HG02610 (cell line): ENCODE results near the gene DPP6.

Experiments used
- ATAC-seq: cut with Tn5 transposase; IDR thresholded peaks from one replicate; pipeline ENCODE4 v1.9.1; 2021; ENCODE audit warnings: mild to moderate bottlenecking, moderate library complexity; ENCODE audit not compliant: unreplicated experiment

The DPP6 gene

DNA sequence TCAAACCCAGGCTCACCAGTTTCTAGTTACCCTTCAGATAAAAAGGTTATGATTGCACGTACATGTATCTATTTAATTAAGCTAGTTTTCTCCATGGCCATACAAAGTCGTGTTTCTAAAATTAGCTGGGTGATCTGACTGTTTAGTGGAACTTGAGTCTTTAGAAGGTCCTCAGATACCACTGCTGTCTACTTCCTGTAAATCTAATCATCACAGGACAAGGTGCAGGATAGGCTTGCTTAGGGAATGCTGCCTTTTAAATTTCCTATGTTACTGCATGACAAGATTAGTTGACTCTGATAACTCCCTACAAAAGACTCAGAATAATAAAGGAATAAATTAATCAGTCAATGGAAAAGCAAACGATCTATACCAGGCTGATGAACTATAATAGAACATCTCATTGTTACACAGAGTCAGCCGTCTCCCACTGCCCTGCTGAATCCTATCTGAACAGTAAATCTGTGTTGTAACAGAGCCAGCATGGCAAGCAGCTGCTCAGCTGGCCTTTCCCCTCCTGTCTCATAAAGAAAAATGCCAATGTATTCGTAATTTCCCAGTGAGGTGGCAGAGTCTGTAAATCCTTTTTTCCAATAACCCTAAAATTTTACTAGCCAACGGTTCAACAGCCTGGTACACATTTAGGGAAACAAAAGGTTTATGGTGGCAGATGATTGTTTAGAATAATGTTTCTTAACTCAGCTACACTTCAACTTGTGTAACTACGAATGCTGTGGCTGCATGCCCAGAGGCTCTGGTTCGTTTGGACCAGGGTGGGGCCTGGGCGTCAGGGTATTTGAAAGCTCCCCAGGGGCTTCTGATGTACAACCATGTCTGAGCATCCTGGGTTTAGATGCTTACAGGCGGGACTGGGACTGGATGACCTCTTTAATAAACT is 632.7 kb downstream of the DPP6 start:
- no peak for ATAC-seq

- ATAC-seq, result no peak
These were observed 633.3 kb downstream of the DPP6 start for GRCh38 chr7:154685564-154685901.

DNA sequence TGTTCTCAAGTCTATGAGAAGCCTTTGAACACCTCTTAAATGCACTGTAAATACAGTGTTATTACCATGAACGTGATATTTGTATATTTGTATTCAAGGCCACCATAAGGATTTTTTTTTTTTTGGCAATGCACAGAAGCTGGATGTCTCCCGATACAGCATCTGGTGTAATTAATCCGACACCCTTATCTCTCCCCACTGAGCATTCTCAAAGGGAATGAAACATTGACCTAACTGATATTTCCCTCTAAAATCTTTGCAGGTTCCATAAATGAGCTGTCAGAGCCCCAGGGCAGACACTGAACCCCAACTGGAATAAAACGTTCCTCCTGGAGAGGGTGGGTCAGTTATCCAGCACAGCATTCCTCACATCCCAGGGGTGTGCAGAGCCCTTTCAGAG is 634.1 kb downstream of the DPP6 start:
- no peak for ATAC-seq

GRCh38 chr7:154688952-154689351 is 636.8 kb downstream of the DPP6 start:
- no peak for ATAC-seq

DNA sequence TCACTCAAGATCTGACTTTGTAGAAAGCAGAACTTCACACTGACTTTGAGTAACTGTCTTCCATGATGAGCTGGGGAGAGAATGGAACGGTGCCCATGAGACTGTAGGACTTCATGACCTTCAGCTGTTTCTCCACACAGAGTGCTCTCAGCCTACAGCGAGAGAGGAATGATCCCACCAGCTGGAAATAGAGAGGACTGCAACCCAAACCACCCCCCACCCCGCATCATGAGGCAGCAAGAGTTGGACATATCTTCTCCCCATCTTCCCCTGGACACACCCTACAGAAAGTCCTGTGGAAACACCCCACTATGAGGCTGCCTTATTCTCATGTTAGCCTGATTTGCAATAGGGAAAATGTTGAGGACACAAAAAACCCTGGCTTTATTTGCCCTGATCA is 638.2 kb downstream of the DPP6 start:
- ATAC-seq, result no peak

DNA sequence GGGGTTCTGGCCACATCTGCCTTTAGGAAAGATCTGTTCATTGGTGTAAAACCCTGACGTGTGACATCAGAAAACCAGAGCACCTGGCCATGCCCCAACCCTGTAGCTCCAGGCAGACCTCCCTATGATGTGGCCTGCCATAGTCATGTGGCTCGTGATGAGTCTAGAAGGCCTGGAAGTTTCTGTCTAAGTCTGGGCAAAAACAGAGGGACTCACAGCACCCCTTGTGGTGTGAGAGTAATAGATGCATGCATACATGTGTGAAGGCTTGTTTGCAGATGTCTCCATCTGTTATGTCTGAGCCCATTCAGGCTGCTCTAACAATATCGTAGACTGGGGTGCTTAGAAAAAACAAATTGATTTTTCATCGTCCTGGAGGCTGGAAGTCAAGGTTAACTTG is 641.5 kb downstream of the DPP6 start:
- no peak for ATAC-seq

GRCh38 chr7:154695836-154696235 is 643.6 kb downstream of the DPP6 start:
- ATAC-seq, result no peak

DNA sequence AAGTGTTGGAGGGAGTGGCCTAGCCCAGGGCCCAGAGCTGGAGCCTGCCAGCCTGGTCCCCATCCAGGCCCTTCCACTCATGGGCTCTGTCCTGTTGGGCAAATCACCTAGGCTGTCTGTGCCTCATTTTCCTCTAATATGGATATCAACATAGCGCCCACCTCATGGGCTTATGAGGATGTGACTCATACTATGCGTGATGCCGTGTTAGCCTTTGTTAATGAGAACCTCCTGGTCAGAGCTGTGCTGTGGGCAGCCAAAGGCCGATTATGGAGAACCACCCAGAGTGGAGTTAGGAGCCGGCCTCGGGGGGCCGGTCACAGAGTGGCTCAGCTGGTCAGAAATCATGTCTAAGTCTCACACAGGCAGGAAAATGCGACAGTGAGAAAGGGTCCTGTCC is 644.4 kb downstream of the DPP6 start:
- ATAC-seq, result no peak

DNA sequence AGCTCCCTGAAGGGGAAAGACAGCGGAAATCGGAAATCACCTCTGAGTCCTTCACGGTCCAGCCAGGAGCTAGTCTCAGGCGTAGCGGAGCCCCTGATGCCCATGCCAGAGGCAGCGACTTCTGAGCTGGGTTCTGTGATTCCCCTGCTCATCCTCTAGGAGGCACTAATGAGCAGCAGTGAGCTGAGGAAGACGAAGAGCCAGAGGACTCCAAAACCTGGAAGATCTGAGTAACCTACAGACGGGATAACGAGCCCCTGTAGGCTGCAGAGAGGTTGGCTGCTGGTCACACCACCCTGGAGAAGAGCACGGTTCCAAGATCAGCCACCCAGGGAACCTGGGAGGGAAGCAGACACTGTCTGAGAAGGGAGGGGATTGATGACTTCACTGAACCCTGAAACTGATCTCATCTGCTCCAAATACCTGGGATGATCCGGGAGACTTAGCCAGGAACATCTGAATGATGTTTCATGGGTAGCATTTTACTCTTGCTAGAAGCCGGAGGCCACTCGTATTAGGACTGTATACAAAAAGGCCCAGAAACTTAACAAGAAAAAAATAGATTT is 646.6 kb downstream of the DPP6 start:
- no peak for ATAC-seq

DNA sequence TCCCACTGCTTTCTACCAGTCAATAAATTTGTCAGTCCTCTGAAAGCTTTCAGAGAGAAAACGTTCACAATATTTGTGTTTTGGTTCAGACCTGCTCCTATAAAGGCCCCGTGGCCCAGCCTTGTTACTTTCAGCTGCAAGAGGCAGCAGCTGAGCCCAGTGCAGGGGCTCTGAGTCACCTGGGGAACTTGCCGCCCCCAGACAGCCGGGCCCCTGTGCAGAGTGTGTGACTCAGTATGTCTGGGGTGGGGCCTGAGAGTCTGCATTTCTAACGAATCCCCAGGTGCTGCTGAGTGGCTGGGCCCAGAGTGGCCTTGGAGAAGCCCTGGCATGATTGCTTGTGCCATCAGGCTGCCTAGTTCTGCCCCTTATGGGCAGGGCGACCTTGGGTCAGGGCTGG is 647.2 kb downstream of the DPP6 start:
- no peak for ATAC-seq

GRCh38 chr7:154709840-154710520 is 657.8 kb downstream of the DPP6 start:
- ATAC-seq, result no peak

- no peak for ATAC-seq
These were observed 667.8 kb downstream of the DPP6 start for GRCh38 chr7:154720016-154720415.

DNA sequence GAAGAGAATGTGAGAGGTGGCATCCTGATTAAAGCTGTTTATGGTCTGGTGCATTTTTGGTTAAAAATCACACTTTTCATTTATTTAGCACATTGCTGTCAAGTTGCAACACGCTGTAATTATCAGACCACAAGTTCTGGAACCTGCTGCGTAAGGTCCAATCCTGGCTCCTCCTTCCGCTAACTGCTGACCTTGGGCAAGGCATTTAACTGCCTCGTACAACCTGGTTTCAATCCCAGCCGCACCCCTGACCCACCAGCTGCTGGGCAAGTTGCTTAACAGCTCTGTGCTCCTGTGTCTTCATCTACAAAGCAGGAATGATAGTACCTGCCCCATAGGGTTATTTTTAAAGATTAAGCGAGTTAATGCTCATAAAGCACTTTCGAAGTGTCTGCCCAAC is 668.9 kb downstream of the DPP6 start:
- no peak for ATAC-seq

DNA sequence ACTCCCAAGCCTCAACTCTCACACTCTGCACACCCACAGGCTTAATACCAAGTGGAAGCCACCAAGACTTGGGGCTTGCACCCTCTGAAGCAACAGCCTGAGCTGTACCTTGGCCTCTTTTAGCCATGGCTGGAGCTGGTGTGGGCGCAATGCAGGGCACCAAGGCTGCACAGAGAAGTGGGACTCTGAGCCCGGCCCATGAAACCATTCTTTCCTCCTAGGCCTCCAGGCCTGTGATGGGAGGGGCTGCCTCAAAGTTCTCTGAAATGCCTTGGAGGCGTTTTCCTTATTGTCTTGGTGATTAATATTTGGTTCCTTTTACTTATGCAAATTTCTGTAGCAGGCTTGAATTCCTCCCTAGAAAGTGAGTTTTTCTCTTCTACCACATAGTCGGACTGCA is 674.2 kb downstream of the DPP6 start:
- ATAC-seq, result no peak

DNA sequence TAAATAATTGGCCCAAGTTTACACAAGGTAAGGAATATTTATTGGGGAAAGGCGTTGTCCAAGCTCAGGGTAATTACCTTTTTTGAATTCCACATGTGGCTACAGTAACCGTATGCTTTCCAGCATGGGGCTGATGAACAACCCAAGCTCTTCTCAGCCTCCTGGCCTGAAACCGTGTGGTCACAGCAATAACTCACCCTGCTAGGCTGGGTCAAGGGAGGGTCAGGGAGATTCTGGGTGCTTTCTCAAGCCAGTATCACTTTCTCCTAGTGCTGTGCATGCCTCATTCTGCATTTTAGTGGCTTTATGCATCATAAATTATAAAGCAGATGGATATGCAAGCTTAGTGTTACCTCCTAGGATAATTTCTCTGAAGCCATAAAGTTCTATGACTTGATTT is 676.9 kb downstream of the DPP6 start:
- ATAC-seq, result no peak

- ATAC-seq, result no peak
These were observed 683.6 kb downstream of the DPP6 start for GRCh38 chr7:154735766-154736165.

DNA sequence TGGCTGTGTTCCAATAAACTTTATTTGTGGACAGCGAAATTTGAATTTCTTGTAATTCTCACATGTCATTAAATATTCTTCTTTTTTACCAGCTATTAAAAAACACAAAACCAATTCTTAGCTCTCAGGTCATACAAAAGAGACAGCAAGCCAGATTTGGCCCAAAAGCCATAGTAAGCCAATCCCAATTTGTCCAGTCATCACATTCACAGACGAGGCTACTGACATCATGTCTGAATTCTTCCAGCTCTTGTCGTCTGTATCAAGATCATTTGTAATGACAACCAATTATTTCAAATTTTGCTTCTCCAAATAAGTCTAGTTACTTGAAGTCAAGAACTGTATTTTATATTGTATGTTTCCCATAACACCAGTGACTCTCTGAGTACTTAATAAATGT is 684.2 kb downstream of the DPP6 start:
- ATAC-seq, result no peak

DNA sequence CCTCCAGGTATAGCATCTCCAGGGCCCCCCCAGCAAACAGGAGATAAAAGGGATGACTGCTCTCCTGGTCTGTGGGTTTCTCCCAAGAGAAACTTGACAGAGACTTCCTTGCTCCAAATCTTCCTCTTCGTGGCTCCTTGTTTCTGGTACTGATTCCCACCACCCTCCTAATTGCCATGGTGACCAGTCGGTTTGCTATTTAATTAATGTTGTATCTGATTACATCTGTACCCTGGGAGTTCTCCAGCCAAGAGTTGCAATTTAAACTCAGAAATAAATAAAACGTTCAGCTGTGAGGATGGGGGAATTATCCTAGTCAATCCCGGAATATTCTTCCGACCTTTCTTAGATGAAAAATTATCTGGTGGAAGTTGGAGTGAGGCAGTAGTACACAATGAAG is 686.0 kb downstream of the DPP6 start:
- ATAC-seq, result no peak

- ATAC-seq, result no peak
These were observed 688.9 kb downstream of the DPP6 start for GRCh38 chr7:154741131-154741530.

- no peak for ATAC-seq
These were observed 691.0 kb downstream of the DPP6 start for GRCh38 chr7:154743206-154743605.

DNA sequence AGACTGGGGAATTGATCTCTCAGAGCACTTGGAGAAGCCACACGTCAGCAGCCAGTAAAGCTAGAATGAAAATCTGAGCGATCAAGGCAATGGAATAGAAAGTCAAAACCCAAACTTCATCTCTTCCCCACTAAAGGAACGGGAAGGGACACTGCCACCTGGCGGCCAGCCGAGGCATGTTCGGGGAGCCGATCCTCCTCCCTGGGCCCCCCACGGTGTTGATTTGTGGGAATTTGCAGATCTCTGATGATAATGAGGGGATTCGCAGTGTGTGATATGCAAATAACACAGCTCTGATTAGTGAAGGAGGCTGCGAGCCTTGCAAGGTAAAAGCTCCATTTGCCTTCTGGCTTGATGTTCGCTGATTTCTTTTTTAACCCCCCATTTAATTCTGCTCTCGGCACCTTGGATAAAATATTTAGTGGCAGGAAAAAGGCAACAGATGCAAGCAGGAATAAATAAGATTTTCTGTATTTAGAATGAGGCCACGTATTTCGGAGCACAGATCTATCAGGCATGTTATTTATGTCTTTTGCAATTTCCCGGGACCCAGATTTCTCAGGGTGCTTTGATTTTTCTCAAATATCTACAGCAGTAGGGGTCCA is 692.2 kb downstream of the DPP6 start:
- ATAC-seq, result no peak

DNA sequence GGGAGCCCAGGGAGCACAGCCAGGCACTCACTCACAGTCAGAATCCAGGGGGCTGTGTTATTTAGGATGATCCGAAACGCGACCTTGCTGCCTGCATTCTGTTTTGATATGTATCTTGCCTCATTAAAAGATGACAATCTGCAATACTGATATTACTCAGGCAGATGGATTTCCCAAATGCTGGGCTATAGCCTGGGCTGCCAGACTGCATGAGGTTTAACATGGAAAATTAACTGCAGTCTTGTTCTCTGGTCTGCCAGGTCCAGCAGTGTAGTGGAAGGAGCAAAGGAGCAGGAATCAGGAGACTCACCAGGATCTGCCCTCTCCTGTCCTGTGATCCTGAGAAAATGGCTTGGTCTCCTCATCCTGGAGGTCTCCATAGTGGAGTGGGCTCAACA is 692.7 kb downstream of the DPP6 start:
- ATAC-seq, result no peak
